Thoracic aorta (tissue), 2 donors: ENCODE measurements around the gene HSD11B1L. TPM values are rescaled to one million over a fixed set of nuclear protein-coding genes. Genes with fewer than 3 reads are reported as not detected.

ENCODE experiments used
- ATAC-seq: fragments of 150-250 bp; one replicate; pipeline ENCODE4 v1.8.0; 2017; ENCODE audit warnings: low read depth; ENCODE audit not compliant: insufficient number of reproducible peaks, low FRiP score
- DNase-seq: peaks from one replicate; pipeline ENCODE4 v3.0.0-alpha.2; 2020; ENCODE audit warnings: low spot score
- H3K27ac ChIP-seq, 2 donors: fragments of 200-600 bp; sonication (generic); 1 replicate in 1 of 2; 2 replicates in 1 of 2; pipeline ENCODE4 v1.5.1; 2016; ENCODE audit warnings: mild to moderate bottlenecking in 2 of 2, moderate library complexity in 2 of 2
- H3K27me3 ChIP-seq: fragments of 200-600 bp; sonication (generic); replicated peaks from 2 replicates; pipeline ENCODE4 v1.6.0; 2016; ENCODE audit warnings: mild to moderate bottlenecking; ENCODE audit not compliant: insufficient read depth
- H3K36me3 ChIP-seq: fragments of 200-600 bp; sonication (generic); one replicate; pipeline ENCODE4 v1.5.1; 2016
- H3K4me1 ChIP-seq, 2 donors: fragments of 200-600 bp; sonication (generic); 1 replicate in 1 of 2; 2 replicates in 1 of 2; pipeline versions ENCODE4 v1.5.1 to v1.6.0; 2016; ENCODE audit warnings: low read depth in 2 of 2, mild to moderate bottlenecking in 1 of 2; ENCODE audit not compliant: control insufficient read depth in 1 of 2
- H3K4me3 ChIP-seq: fragments of 200-600 bp; sonication (generic); 2 replicates; pipeline ENCODE4 v1.5.1; 2016; ENCODE audit warnings: mild to moderate bottlenecking
- H3K9me3 ChIP-seq: fragments of 200-600 bp; sonication (generic); 2 replicates; pipeline ENCODE4 v1.5.1; 2016
- total RNA-seq, 2 donors: library from RNA; depleted of rRNA; stranded (reverse); fragments of >200 nt; gene quantifications; one replicate each; pipeline versions ENCODE4 v1.1.0 to v1.2.3, GENCODE V29; 2016
- TF ChIP-seq, protein P1 (sequence below): fragments of 200-600 bp; sonication (generic); IDR thresholded peaks from one replicate; pipeline ENCODE4 v1.5.1; 2019; ENCODE audit warnings: antibody characterized with exemption

Gene HSD11B1L
- total RNA-seq, 2 donors from 2014 or later = 7.5 to 11.6 TPM

- H3K27ac ChIP-seq = no peak overlapping the region
- H3K4me3 ChIP-seq = no peak overlapping the region
- no peaks in the 10 kb centered on the region for H3K27me3 ChIP-seq
- no peak for DNase-seq
- TF ChIP-seq, protein P1, sequence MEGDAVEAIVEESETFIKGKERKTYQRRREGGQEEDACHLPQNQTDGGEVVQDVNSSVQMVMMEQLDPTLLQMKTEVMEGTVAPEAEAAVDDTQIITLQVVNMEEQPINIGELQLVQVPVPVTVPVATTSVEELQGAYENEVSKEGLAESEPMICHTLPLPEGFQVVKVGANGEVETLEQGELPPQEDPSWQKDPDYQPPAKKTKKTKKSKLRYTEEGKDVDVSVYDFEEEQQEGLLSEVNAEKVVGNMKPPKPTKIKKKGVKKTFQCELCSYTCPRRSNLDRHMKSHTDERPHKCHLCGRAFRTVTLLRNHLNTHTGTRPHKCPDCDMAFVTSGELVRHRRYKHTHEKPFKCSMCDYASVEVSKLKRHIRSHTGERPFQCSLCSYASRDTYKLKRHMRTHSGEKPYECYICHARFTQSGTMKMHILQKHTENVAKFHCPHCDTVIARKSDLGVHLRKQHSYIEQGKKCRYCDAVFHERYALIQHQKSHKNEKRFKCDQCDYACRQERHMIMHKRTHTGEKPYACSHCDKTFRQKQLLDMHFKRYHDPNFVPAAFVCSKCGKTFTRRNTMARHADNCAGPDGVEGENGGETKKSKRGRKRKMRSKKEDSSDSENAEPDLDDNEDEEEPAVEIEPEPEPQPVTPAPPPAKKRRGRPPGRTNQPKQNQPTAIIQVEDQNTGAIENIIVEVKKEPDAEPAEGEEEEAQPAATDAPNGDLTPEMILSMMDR = no peak
- no peaks in the 10 kb centered on the region for H3K4me1 ChIP-seq
- H3K9me3 ChIP-seq = no peaks in the 10 kb centered on the region
- no peak for ATAC-seq
- peaks cover 83% of the 10 kb centered on the region for H3K36me3 ChIP-seq
Observed at GRCh38 chr19:5654931-5655330, 25.9 kb upstream of the HSD11B1L start.

GRCh38 chr19:5655412-5655811 is 25.4 kb upstream of the HSD11B1L start:
- ATAC-seq = no peak
- no peak for DNase-seq
- TF ChIP-seq, protein P1 = no peak
- no peaks in the 10 kb centered on the region for H3K9me3 ChIP-seq
- no peaks in the 10 kb centered on the region for H3K27me3 ChIP-seq
- H3K4me1 ChIP-seq = no peaks in the 10 kb centered on the region
- no peak overlapping the region for H3K27ac ChIP-seq
- peaks cover 81% of the 10 kb centered on the region for H3K36me3 ChIP-seq
- H3K4me3 ChIP-seq = no peak overlapping the region

GRCh38 chr19:5661483-5661882 is 19.3 kb upstream of the HSD11B1L start:
- no peak for DNase-seq
- no peak for ATAC-seq
- peaks cover 81% of the 10 kb centered on the region for H3K36me3 ChIP-seq

DNA sequence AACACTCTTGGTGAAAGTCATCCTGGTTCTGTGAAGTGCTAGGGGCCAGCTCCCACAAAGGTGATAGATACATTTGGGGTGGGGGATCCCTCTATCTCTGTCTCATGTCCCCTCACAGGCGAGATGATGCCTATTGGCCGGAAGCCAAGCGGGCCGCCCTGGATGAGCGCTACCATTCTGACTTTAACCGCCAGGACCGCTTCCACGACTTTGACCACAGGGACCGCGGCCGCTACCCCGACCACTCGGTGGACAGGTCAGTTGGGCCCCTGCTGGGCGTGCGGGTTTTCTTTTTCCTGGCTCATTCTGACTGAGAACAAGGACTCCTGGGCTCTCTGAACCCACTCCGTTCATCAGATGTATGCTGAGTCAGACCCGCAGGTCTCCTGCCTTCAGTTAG is 16.9 kb upstream of the HSD11B1L start:
- no peak overlapping the region for H3K4me3 ChIP-seq
- no peak overlapping the region for H3K27ac ChIP-seq
- ATAC-seq (no peak), DNase-seq (no peak)
- TF ChIP-seq, protein P1 = no peak
- H3K27me3 ChIP-seq = no peaks in the 10 kb centered on the region
- H3K9me3 ChIP-seq = no peaks in the 10 kb centered on the region
- peaks cover 80% of the 10 kb centered on the region for H3K36me3 ChIP-seq
- no peaks in the 10 kb centered on the region for H3K4me1 ChIP-seq

More at GRCh38 chr19:5661483-5661882, 19.3 kb upstream of the HSD11B1L start:
- TF ChIP-seq, protein P1 = no peak
- Histone ChIP-seq H3K4me3 (no peak overlapping the region), H3K4me1 (no peaks in the 10 kb centered on the region), H3K9me3 (no peaks in the 10 kb centered on the region), H3K27me3 (no peaks in the 10 kb centered on the region), H3K27ac (no peak overlapping the region)

GRCh38 chr19:5664515-5664914 is 16.3 kb upstream of the HSD11B1L start:
- H3K4me3 ChIP-seq = no peak overlapping the region
- no peak for ATAC-seq
- TF ChIP-seq, protein P1 = no peak
- H3K36me3 ChIP-seq = peaks cover 82% of the 10 kb centered on the region
- H3K9me3 ChIP-seq = no peaks in the 10 kb centered on the region
- no peak overlapping the region for H3K27ac ChIP-seq
- no peak for DNase-seq
- no peaks in the 10 kb centered on the region for H3K27me3 ChIP-seq
- H3K4me1 ChIP-seq = no peaks in the 10 kb centered on the region
